RKO (cell line): Measurements from ENCODE around the gene RLIM.
A peak's percentile ranks its signal among the peaks of the same experiment; 100 is the strongest.

Experiments used
- DNase-seq: peaks from one replicate; pipeline ENCODE4 v3.0.0-alpha.2; 2016; ENCODE audit warnings: low spot score

The RLIM gene

DNA sequence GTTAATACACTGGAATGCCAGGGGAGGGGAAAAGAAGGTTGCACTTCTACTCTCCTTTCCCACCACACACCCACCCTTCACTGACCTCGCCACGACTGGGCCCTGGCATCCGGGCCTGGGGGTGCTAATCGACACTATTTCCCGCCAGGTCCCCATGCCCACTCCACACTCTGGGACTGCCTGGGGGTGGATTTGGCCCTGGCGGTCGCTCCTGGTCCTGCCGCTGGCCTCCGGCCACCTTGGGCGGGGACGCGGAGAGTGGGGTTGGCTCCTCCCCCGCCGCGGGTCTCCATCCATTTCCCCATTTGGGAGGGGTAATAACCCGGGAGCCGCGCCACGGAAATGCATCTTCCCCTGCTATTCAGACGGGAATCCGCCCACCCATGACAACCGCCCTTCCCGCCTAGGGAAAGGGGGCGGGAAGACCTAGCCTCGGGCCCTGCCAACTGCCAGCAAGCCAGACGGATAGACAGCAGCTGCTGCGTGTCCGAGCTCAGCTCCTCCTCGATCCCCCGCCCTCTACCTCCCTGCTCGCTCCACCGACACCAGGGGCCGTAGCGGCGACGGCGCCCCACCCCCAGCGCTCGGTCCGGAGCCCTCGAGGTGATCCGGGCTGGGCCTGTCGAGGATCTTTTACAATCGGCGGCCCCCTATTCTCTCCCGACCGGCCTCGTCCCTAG, 78.1 kb downstream of the RLIM start:
- peak; percentile 85 for DNase-seq

DNA sequence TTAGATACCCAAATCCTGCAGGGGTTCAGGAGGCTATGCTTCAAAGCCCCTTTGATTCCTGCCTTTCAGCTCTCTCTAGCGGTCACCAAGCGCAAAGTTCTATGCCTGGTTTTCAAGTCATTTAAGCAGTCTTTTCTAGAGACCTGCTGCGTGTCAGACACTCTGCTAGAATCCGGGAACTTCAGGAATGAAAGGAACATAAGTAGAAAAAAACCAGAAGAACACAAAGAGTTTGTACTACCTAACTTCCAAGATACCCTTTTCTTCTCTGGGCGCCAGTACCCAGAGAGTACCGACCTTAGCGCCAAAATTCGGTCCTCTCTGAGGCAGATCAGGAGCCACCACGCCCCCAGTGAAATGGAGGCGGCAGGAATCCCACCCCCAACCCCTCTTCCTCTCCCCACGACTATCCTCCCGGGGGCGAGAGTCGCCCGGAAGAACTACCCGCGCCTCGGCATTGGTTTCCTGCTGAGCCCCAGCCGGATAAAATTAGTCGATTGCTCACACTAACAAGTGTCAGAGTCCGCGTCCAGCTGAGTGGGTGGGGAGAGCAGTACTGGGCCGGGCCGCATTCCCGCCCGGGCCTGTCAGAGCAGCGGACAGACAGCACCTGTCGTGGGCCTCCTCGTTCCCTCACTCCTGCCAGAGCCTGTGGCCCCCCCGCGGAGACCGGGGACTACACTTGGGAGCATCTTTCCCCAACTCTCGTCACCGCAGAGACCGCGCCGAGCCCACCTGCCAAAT, 78.8 kb downstream of the RLIM start:
- peak; percentile 85 for DNase-seq
